Stomach (tissue), 4 donors: Measurements from ENCODE around the gene ALDH3B1.

Source experiments
- POLR2A ChIP-seq, 4 donors: fragments of 450-650 bp; IDR thresholded peaks; one replicate each; pipeline ENCODE4 v1.6.1; 2016; ENCODE audit warnings: antibody characterized with exemption in 4 of 4, control low read depth in 2 of 4, mild to moderate bottlenecking in 1 of 4, moderate library complexity in 1 of 4
- TF ChIP-seq, protein P1 (sequence below), 7 experiments: fragments of 450-650 bp in 4 of 7; fragments of 200-600 bp in 3 of 7; sonication (generic) in 3 of 7; IDR thresholded peaks; one replicate each; pipeline ENCODE4 v1.5.1; 2016 to 2019; ENCODE audit warnings: antibody characterized with exemption in 7 of 7, control low read depth in 2 of 7, mild to moderate bottlenecking in 1 of 7

DNA sequence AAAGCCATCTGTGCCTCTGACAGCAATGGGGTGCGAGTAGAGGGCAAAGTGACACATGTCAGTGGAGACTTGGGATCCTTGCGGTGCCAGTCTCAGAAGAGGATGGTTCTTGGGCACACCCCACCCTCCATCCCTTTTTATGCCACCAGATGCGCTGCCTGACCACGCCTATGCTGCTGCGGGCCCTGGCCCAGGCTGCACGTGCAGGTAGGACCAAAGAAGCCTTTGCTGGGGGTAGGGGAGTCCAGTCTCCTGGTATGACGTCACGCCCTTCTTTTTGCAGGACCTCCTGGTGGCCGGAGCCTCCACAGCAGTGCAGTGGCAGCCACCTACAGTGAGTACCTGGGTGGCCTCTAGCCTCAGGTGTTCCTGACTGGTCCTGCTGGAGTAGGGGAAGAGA is 21.9 kb downstream of the ALDH3B1 start:
- TF ChIP-seq, protein P1, sequence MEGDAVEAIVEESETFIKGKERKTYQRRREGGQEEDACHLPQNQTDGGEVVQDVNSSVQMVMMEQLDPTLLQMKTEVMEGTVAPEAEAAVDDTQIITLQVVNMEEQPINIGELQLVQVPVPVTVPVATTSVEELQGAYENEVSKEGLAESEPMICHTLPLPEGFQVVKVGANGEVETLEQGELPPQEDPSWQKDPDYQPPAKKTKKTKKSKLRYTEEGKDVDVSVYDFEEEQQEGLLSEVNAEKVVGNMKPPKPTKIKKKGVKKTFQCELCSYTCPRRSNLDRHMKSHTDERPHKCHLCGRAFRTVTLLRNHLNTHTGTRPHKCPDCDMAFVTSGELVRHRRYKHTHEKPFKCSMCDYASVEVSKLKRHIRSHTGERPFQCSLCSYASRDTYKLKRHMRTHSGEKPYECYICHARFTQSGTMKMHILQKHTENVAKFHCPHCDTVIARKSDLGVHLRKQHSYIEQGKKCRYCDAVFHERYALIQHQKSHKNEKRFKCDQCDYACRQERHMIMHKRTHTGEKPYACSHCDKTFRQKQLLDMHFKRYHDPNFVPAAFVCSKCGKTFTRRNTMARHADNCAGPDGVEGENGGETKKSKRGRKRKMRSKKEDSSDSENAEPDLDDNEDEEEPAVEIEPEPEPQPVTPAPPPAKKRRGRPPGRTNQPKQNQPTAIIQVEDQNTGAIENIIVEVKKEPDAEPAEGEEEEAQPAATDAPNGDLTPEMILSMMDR (IDR thresholded peaks at IDR 0.05): no peak
- TF ChIP-seq POLR2A (IDR thresholded peaks at IDR 0.05): no peak
